H9 (cell line): ENCODE data around the gene ITGB8. TPM values are rescaled to one million over a fixed set of nuclear protein-coding genes. Genes with fewer than 3 reads are reported as not detected.

Source experiments
- DNase-seq: peaks from one replicate; pipeline ENCODE4 v3.0.0-alpha.2; 2017
- H2AFZ ChIP-seq: one replicate; pipeline ENCODE4 v1.6.1; 2013; ENCODE audit warnings: mild to moderate bottlenecking, low read length, control low read depth, moderate library complexity
- H2AK5ac ChIP-seq: 2 replicates; pipeline ENCODE4 v1.6.1; 2013; ENCODE audit warnings: low read length, control low read depth, mixed read lengths; ENCODE audit not compliant: insufficient read length
- H2BK120ac ChIP-seq: one replicate; pipeline ENCODE4 v1.6.1; 2013; ENCODE audit warnings: low read depth, mild to moderate bottlenecking, low read length, control low read depth, inconsistent platforms; ENCODE audit not compliant: poor library complexity, severe bottlenecking
- H2BK12ac ChIP-seq: 2 replicates; pipeline ENCODE4 v1.6.1; 2013; ENCODE audit warnings: low read length, control low read depth, mixed read lengths, low read depth; ENCODE audit not compliant: insufficient read length
- H2BK15ac ChIP-seq: 2 replicates; pipeline ENCODE4 v1.6.1; 2013; ENCODE audit warnings: low read depth, low read length, control low read depth
- H2BK20ac ChIP-seq: one replicate; pipeline ENCODE4 v1.6.1; 2013; ENCODE audit warnings: low read depth, mild to moderate bottlenecking, low read length, control low read depth, inconsistent platforms; ENCODE audit not compliant: poor library complexity, severe bottlenecking
- H2BK5ac ChIP-seq: 2 replicates; pipeline ENCODE4 v1.6.1; 2013; ENCODE audit warnings: low read length, control low read depth, mixed read lengths; ENCODE audit not compliant: insufficient read length
- H3K14ac ChIP-seq: 2 replicates; pipeline ENCODE4 v1.6.1; 2013; ENCODE audit warnings: low read length, control low read depth; ENCODE audit not compliant: insufficient read depth
- H3K18ac ChIP-seq: 2 replicates; pipeline ENCODE4 v1.6.1; 2013; ENCODE audit warnings: low read depth, mild to moderate bottlenecking, mixed read lengths, low read length, control low read depth; ENCODE audit not compliant: insufficient read length
- H3K23ac ChIP-seq: 2 replicates; pipeline ENCODE4 v1.6.1; 2013; ENCODE audit warnings: low read length, control low read depth, mixed read lengths, low read depth; ENCODE audit not compliant: insufficient read length
- H3K23me2 ChIP-seq: 2 replicates; pipeline ENCODE4 v1.6.1; 2013; ENCODE audit warnings: low read depth, mild to moderate bottlenecking, mixed read lengths, low read length, control low read depth; ENCODE audit not compliant: insufficient read length, poor library complexity, severe bottlenecking
- H3K27ac ChIP-seq: 2 replicates; pipeline ENCODE4 v1.5.1; 2013; ENCODE audit warnings: low read length, control low read depth, mixed read lengths, low read depth; ENCODE audit not compliant: insufficient read length
- H3K27me3 ChIP-seq: 2 replicates; pipeline ENCODE4 v1.6.1; 2013; ENCODE audit warnings: low read length, control low read depth, inconsistent platforms; ENCODE audit not compliant: insufficient read depth
- H3K4ac ChIP-seq: 2 replicates; pipeline ENCODE4 v1.6.1; 2013; ENCODE audit warnings: low read depth, mild to moderate bottlenecking, control low read depth, inconsistent platforms, low read length, moderate library complexity
- H3K4me1 ChIP-seq: 2 replicates; pipeline ENCODE4 v1.6.1; 2013; ENCODE audit warnings: low read length, control low read depth, inconsistent platforms; ENCODE audit not compliant: insufficient read depth
- H3K4me2 ChIP-seq: 2 replicates; pipeline ENCODE4 v1.6.1; 2013; ENCODE audit warnings: low read length, control low read depth, mixed read lengths; ENCODE audit not compliant: insufficient read length, insufficient read depth
- H3K56ac ChIP-seq: 2 replicates; pipeline ENCODE4 v1.6.1; 2013; ENCODE audit warnings: low read depth, mild to moderate bottlenecking, mixed read lengths, low read length, control low read depth; ENCODE audit not compliant: insufficient read length
- H3K79me1 ChIP-seq: 2 replicates; pipeline ENCODE4 v1.6.1; 2013; ENCODE audit warnings: low read depth, mild to moderate bottlenecking, moderate library complexity, low read length, control low read depth, inconsistent platforms; ENCODE audit not compliant: insufficient read depth, poor library complexity, severe bottlenecking
- H3K79me2 ChIP-seq: 2 replicates; pipeline ENCODE4 v1.6.1; 2013; ENCODE audit warnings: low read length, control low read depth, inconsistent platforms; ENCODE audit not compliant: insufficient read depth
- H3K9ac ChIP-seq: 2 replicates; pipeline ENCODE4 v1.6.1; 2013; ENCODE audit warnings: low read length, control low read depth, mixed read lengths; ENCODE audit not compliant: insufficient read length; ENCODE audit errors: extremely low read depth
- H3K9me3 ChIP-seq: one replicate; pipeline ENCODE4 v1.6.1; 2013; ENCODE audit warnings: low read depth, low read length, inconsistent platforms; ENCODE audit not compliant: control insufficient read depth
- H3T11ph ChIP-seq: one replicate; pipeline ENCODE4 v1.6.1; 2013; ENCODE audit warnings: mild to moderate bottlenecking, low read length, control low read depth, inconsistent platforms
- H4K20me1 ChIP-seq: one replicate; pipeline ENCODE4 v1.6.1; 2013; ENCODE audit not compliant: control insufficient read depth, insufficient read length, insufficient read depth
- H4K5ac ChIP-seq: 2 replicates; pipeline ENCODE4 v1.6.1; 2013; ENCODE audit warnings: low read depth, mild to moderate bottlenecking, mixed read lengths, low read length, control low read depth; ENCODE audit not compliant: insufficient read length
- H4K8ac ChIP-seq: replicated peaks from 2 replicates; pipeline ENCODE4 v1.6.1; 2013; ENCODE audit warnings: low read length, control low read depth, mixed read lengths, low read depth; ENCODE audit not compliant: insufficient read length
- H4K91ac ChIP-seq: 2 replicates; pipeline ENCODE4 v1.6.1; 2013; ENCODE audit warnings: low read depth, mild to moderate bottlenecking, moderate library complexity, mixed read lengths, low read length, control low read depth; ENCODE audit not compliant: insufficient read length
- H3K27ac Mint-ChIP-seq, 3 experiments: 2 replicates in 2 of 3; 3 replicates in 1 of 3; pipeline ENCODE4 v1.8.0; 2020 to 2021; ENCODE audit warnings: mixed read lengths in 3 of 3, mild to moderate bottlenecking in 1 of 3, moderate library complexity in 1 of 3
- H3K27me3 Mint-ChIP-seq: 2 replicates; pipeline ENCODE4 v1.8.0; 2021; ENCODE audit warnings: low read depth, mild to moderate bottlenecking, moderate library complexity, mixed read lengths
- H3K36me3 Mint-ChIP-seq, 3 experiments: 2 replicates in 2 of 3; 3 replicates in 1 of 3; pipeline ENCODE4 v1.8.0; 2020 to 2021; ENCODE audit warnings: low read depth in 3 of 3, mixed read lengths in 3 of 3; ENCODE audit not compliant: insufficient read depth in 1 of 3
- H3K4me1 Mint-ChIP-seq, 2 experiments: 2 replicates each; pipeline ENCODE4 v1.8.0; 2020; ENCODE audit warnings: mixed read lengths in 2 of 2
- H3K4me3 Mint-ChIP-seq, 2 experiments: 2 replicates in 1 of 2; 3 replicates in 1 of 2; pipeline ENCODE4 v1.8.0; 2020 to 2021; ENCODE audit warnings: mild to moderate bottlenecking in 2 of 2, mixed read lengths in 2 of 2, moderate library complexity in 1 of 2
- H3K9me3 Mint-ChIP-seq, 2 experiments: 2 replicates in 1 of 2; 3 replicates in 1 of 2; pipeline ENCODE4 v1.8.0; 2020; ENCODE audit warnings: mild to moderate bottlenecking in 2 of 2, mixed read lengths in 2 of 2, moderate library complexity in 1 of 2
- CTCF ChIP-seq: fragments of 200-600 bp; sonication (generic); conservative IDR thresholded peaks from 3 replicates; pipeline ENCODE4 v1.8.0; 2021; ENCODE audit warnings: antibody characterized with exemption, mild to moderate bottlenecking
- WGBS: extraction: QIAGEN DNeasy Blood & Tissue Kit; methylation state at CpG from one replicate; pipeline ENCODE4 v1.1.7; 2013; ENCODE audit warnings: missing lambda C conversion rate, low lambda C conversion rate, mixed read lengths; ENCODE audit not compliant: insufficient read length; ENCODE audit errors: extremely low coverage; 5-methylcytosine and 5-hydroxymethylcytosine counted together
- total RNA-seq: library from RNA; stranded (reverse); gene quantifications from 2 replicates; pipeline ENCODE4 v1.2.1, GENCODE V29; 2021

Gene ITGB8
- total RNA-seq, 1 experiment from 2014 or later, result 7.6 TPM

- Mint-ChIP-seq H3K4me3 (no peak overlapping the region), H3K27ac (peak overlapping the region in 1 of 3 experiments; percentile 26; a peak in 2 of 7 replicates), H3K9me3 (no peaks in the 10 kb centered on the region), H3K36me3 (peaks cover 0 to 5% (median 2%) of the 10 kb centered on the region in 3 experiments; a peak in 2 of 7 replicates), H3K27me3 (no peaks in the 10 kb centered on the region), H3K4me1 (no peaks in the 10 kb centered on the region)
- H3K27ac ChIP-seq, result no peak overlapping the region
- H3K4me2 ChIP-seq, result no peak overlapping the region
- no peak overlapping the region for H2BK5ac ChIP-seq
- no peak overlapping the region for H3K9ac ChIP-seq
- H3K56ac ChIP-seq, result no peak overlapping the region
- TF ChIP-seq CTCF, result no peak
- H2BK15ac ChIP-seq, result no peak overlapping the region
- no peak overlapping the region for H2BK12ac ChIP-seq
- H3K9me3 ChIP-seq, result no peaks in the 10 kb centered on the region
- H4K8ac ChIP-seq, result no peak overlapping the region
- no peaks in the 10 kb centered on the region for H3K4me1 ChIP-seq
- H4K20me1 ChIP-seq, result no peaks in the 10 kb centered on the region
- no peak overlapping the region for H2AK5ac ChIP-seq
- H3K18ac ChIP-seq, result no peak overlapping the region
- no CpG with 5 or more reads among the region's 2 CpGs for WGBS
- H3K14ac ChIP-seq, result no peak overlapping the region
- H3K23ac ChIP-seq, result no peak overlapping the region
- no peaks in the 10 kb centered on the region for H3K79me2 ChIP-seq
- H2BK20ac ChIP-seq, result no peak overlapping the region
- H3K79me1 ChIP-seq, result no peaks in the 10 kb centered on the region
- H4K5ac ChIP-seq, result no peak overlapping the region
- H2BK120ac ChIP-seq, result no peak overlapping the region
- DNase-seq, result no peak
- no peak overlapping the region for H2AFZ ChIP-seq
- H3T11ph ChIP-seq, result no peak overlapping the region
- H4K91ac ChIP-seq, result no peak overlapping the region
- no peak overlapping the region for H3K4ac ChIP-seq
- H3K27me3 ChIP-seq, result no peaks in the 10 kb centered on the region
- no peaks in the 10 kb centered on the region for H3K23me2 ChIP-seq
These were observed 68.8 kb downstream of the ITGB8 start for GRCh38 chr7:20399521-20399920.
